Measurements from ENCODE around the gene AIM2.
A peak's percentile ranks its signal among the peaks of the same experiment; 100 is the strongest.
"Not testable (repeated sequence)": the region's sequence is repeated elsewhere in the genome, so short reads cannot be mapped to it uniquely, and the experiment has no call there.

AIM2 gene

GRCh38 chr1:159076438-159077119 is at the start of gene AIM2:
Gene AIM2, minus strand, starts transcription at chr1:159076766. Its CDS starts 3,267 bp downstream, at chr1:159073499.
- no peak for DNase-seq (ENCODE audit: low spot score)

GRCh38 chr1:159123587-159123986 is 47.0 kb upstream of the AIM2 start:
- no peak for DNase-seq (ENCODE audit: low spot score)

- DNase-seq (ENCODE audit: low spot score): peak; percentile 12
These were observed 45.5 kb upstream of the AIM2 start for GRCh38 chr1:159122005-159122621.

- DNase-seq (ENCODE audit: low spot score): no peak
These were observed 45.0 kb upstream of the AIM2 start for GRCh38 chr1:159121526-159121925.

- no peak for DNase-seq (ENCODE audit: low spot score)
These were observed 43.8 kb upstream of the AIM2 start for GRCh38 chr1:159120317-159120716.

GRCh38 chr1:159113596-159114433 is 37.2 kb upstream of the AIM2 start:
- no peak for DNase-seq (ENCODE audit: low spot score)

GRCh38 chr1:159103021-159103420 is 26.5 kb upstream of the AIM2 start:
- not testable (repeated sequence) for DNase-seq (ENCODE audit: low spot score)

- no peak for DNase-seq (ENCODE audit: low spot score)
These were observed 24.0 kb upstream of the AIM2 start for GRCh38 chr1:159100589-159100988.

- no peak for DNase-seq (ENCODE audit: low spot score)
These were observed 22.0 kb upstream of the AIM2 start for GRCh38 chr1:159098596-159098995.

GRCh38 chr1:159092036-159092760 is 15.6 kb upstream of the AIM2 start:
- peak; percentile 20 for DNase-seq (ENCODE audit: low spot score)

GRCh38 chr1:159091607-159092031 is 15.1 kb upstream of the AIM2 start:
- no peak for DNase-seq (ENCODE audit: low spot score)

- no peak for DNase-seq (ENCODE audit: low spot score)
These were observed 14.6 kb upstream of the AIM2 start for GRCh38 chr1:159091180-159091560.

- DNase-seq (ENCODE audit: low spot score): no peak
These were observed 14.0 kb upstream of the AIM2 start for GRCh38 chr1:159090286-159091179.

GRCh38 chr1:159089184-159089791 is 12.7 kb upstream of the AIM2 start:
- DNase-seq (ENCODE audit: low spot score): no peak

- no peak for DNase-seq (ENCODE audit: low spot score)
These were observed 12.1 kb upstream of the AIM2 start for GRCh38 chr1:159088546-159089183.

- peak; percentile 51 for DNase-seq (ENCODE audit: low spot score)
These were observed 11.5 kb upstream of the AIM2 start for GRCh38 chr1:159088050-159088449.

GRCh38 chr1:159084867-159085266 is 8.3 kb upstream of the AIM2 start:
- no peak for DNase-seq (ENCODE audit: low spot score)

- DNase-seq (ENCODE audit: low spot score): no peak
These were observed 7.6 kb upstream of the AIM2 start for GRCh38 chr1:159084152-159084551.

GRCh38 chr1:159083013-159083412 is 6.4 kb upstream of the AIM2 start:
- DNase-seq (ENCODE audit: low spot score): no peak

GRCh38 chr1:159081626-159082025 is 5.1 kb upstream of the AIM2 start:
- no peak for DNase-seq (ENCODE audit: low spot score)

Measured in AG08396 (cell line).